ENCODE data around the gene SNX8.

DNA sequence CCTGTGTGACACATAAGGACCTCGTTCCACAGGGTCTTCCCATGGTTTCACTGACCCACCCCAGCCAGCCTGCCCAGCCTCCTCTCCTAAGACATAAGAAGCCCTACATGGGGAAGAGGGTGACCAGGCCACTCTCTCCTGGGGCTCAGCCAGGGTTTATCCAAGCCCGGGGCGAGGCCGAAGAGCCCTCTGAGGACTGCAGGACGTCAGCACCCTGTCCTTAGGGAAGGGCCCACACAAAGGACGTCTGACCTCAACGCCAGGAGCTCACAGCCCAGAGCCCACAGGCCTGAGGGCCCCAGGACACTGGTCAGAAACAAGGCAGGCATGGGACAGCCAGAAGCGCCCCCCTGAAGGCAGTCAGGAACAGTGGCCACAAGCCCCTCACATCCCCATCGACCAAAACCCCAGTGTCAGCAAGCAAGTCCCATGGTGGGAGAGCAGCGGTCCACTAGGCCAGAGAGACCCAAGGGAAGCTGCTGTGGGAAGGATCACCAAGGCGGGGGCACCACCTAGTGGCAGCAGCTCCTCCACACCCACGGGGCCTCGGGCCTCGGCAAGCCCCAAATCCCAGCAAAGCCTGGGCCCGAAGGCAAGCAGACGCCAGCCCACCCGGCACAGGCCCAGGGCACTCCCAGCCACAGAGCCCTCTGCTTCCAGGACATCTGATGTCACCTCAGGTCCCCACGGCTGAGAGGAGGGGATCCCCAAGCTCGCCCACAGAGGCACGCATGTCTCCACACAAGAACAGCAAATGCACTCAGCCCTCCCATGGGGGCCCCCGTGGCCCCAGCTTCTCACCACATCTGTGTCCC lies 104.9 kb downstream of the SNX8 start:
- TF ChIP-seq POLR2A (IDR thresholded peaks at IDR 0.05; ENCODE audit: low read length) (no peak), CTCF (IDR thresholded peaks at IDR 0.05) (peak; percentile 72), JUN (IDR thresholded peaks at IDR 0.05) (no peak), CHD4 (IDR thresholded peaks at IDR 0.05; ENCODE audit: borderline replicate concordance) (no peak), RAD21 (conservative IDR thresholded peaks at IDR 0.05 in 1 of 2, IDR thresholded peaks at IDR 0.05 in 1 of 2) (peak; percentile 81 to 84), EP300 (IDR thresholded peaks at IDR 0.05) (no peak), SREBF2 (IDR thresholded peaks at IDR 0.05) (no peak), MYC (IDR thresholded peaks at IDR 0.05; ENCODE audit: borderline replicate concordance, low read length) (no peak)

Data from A549 (cell line).